GM13976 (cell line): ENCODE measurements around the gene PI4K2A.

Experiments used
- DNase-seq: peaks from one replicate; pipeline ENCODE4 v3.0.0; 2012; ENCODE audit warnings: low spot score
- in situ Hi-C: fragments of 300-500 bp; cut with MboI; formaldehyde crosslinking; loops from one replicate; pipeline ENCODE4 v1.12.0; 2022; ENCODE audit warnings: low sequenced_read_pairs, mixed read lengths, inconsistent platforms; ENCODE audit not compliant: unreplicated experiment
- TF ChIP-seq, protein P1 (sequence below): IDR thresholded peaks from 2 replicates; pipeline ENCODE4 v1.5.1; 2012; ENCODE audit warnings: borderline replicate concordance, mild to moderate bottlenecking; ENCODE audit not compliant: insufficient read depth; ENCODE audit errors: extremely low read depth, missing control alignments, control extremely low read depth

The PI4K2A gene

DNA sequence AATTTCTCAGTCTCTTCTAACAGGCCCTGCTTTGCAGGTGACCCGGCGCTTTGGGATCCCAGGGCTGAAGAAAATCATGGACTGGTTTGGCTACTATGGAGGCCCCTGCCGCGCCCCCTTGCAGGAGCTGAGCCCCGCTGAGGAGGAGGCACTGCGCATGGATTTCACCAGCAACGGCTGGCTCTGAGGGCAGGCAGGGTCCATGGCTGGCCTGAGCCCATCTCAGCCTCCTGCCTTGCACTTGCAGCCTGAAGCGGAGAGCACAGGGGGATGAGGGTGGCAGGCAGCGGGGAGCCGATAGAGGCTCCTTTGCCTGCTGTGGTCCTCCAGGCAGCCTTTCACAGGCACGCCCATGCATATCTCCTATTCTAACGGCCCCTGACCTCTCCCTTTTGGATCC lies 29.0 kb upstream of the PI4K2A start:
- TF ChIP-seq, protein P1, sequence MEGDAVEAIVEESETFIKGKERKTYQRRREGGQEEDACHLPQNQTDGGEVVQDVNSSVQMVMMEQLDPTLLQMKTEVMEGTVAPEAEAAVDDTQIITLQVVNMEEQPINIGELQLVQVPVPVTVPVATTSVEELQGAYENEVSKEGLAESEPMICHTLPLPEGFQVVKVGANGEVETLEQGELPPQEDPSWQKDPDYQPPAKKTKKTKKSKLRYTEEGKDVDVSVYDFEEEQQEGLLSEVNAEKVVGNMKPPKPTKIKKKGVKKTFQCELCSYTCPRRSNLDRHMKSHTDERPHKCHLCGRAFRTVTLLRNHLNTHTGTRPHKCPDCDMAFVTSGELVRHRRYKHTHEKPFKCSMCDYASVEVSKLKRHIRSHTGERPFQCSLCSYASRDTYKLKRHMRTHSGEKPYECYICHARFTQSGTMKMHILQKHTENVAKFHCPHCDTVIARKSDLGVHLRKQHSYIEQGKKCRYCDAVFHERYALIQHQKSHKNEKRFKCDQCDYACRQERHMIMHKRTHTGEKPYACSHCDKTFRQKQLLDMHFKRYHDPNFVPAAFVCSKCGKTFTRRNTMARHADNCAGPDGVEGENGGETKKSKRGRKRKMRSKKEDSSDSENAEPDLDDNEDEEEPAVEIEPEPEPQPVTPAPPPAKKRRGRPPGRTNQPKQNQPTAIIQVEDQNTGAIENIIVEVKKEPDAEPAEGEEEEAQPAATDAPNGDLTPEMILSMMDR, result no peak
- no peak for DNase-seq
- in situ Hi-C loops, result no loop called here

DNA sequence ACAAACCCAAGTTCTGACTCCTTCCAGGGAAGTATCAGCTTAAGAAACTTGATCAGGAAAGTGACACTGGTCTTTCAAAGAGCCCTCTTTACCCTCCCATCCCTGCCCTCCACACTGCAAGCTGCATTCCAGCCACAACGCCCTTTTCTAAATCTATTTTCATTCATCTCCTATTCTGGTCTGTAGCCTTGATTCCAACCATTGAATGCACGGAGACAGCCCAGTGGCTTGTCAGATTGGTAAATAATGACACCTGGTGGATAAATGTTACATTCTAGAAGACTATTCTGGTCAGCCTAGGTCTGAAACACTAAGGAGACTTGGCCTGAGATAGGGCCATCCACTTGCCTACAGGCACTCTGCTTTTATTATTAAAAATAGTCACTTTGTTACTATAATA lies 28.1 kb upstream of the PI4K2A start:
- in situ Hi-C loops, result no loop called here
- TF ChIP-seq, protein P1, result no peak
- DNase-seq, result peak; percentile 54

DNA sequence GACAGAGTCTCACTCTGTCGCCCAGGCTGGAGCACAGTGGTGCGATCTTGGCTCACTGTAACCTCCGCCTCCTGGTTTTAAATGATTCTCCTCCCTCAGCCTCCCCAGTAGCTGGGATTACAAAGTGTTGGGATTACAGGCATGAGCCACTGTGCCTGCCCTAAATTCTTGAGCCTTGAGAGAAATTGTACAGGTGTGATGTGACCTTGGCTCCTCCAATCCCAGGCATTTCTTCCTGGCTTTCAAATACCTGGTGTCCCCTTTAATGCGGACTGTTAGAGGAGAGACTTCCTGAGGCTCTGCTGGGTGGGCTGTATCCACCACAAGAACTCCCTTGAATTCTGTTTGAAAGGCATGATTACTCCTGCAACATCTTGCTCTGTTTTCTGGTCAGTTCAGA lies 22.2 kb upstream of the PI4K2A start:
- TF ChIP-seq, protein P1, result no peak
- in situ Hi-C loops, result no loop called here
- DNase-seq, result no peak

DNA sequence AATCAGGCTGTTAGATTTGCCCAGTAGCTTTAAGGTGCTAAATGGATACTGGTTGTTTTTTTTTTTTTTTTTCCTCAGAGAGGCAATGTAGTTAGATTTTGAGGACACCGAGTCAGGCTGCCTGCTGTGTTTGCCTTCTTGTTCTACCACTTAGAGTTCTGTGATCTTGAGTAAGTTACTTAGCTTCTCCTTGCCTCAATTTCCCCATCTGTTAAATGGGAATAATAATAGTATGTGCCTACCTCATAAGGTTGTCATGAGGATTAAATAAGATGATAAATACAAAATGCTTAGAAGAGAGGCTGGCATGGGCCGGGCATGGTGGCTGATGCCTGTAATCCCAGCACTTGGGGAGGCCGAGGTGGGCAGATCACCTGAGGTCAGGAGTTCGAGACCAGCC lies 21.7 kb upstream of the PI4K2A start:
- in situ Hi-C loops, result no loop called here
- no peak for DNase-seq
- TF ChIP-seq, protein P1, result no peak

DNA sequence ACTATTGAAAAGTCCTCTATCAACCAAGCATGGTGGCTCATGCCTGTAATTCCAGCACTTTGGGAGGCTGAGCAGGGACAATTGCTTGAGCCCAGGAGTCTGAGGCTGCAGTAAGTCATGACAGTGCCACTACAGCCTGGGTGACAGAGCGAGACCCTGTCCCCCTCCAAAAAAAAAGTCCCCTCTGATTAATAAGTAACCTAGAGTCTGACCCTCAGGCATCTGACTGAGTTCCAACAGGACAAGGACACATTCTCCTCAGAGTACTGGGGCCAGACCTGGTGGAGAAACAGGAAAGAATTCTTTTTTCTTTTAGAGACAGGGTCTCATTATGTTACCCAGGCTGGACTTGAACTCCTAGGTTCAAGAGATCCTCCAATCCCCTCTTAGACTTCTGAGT lies 17.2 kb upstream of the PI4K2A start:
- TF ChIP-seq, protein P1, result no peak
- in situ Hi-C loops, result no loop called here
- no peak for DNase-seq

DNA sequence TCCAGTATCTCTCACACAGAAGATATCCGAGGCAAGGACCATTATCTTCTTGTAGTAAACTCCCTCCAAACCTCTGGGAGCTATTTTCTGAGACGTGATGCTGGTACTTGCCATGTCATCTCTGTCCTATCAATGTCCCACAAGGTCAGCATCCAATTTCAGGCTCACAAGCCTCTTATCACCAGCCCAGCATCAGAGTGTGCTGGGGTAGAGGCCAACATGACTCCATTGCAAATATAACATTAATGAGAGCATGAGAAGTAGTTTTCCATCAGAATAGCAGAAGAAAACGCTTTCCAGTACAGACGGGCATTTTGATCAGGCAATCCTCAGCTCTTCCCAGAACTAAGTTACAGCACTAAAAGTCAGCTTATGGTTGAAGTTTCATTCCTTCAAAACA lies 12.7 kb upstream of the PI4K2A start:
- in situ Hi-C loops, result no loop called here
- no peak for DNase-seq
- TF ChIP-seq, protein P1, result no peak

DNA sequence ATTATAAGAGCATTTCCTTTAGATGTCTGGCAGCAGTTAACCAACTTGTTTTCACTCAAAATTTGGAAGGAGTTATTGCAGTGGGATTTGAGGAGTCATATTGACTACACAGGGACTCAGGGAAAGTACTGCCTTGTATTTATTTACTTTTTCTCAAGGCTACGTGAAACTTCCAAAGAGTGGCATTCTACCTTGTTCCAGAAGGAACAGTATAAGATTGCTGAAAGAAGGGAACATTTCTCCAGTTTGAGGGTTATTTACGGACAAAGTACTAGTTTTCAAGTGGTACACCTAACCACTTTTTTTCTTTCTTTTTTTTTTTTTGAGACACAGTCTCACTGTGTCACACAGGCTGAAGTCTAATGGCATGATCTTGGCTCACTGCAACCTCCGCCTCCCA lies 12.2 kb upstream of the PI4K2A start:
- in situ Hi-C loops, result no loop called here
- DNase-seq, result no peak

More for the DNA sequence above, 12.2 kb upstream of the PI4K2A start:
- TF ChIP-seq, protein P1, result no peak
